H1 (cell line): Measurements from ENCODE around the gene DDI1. TPM values are rescaled to one million over a fixed set of nuclear protein-coding genes. Genes with fewer than 3 reads are reported as not detected.

Source experiments
- CTBP2 ChIP-seq: IDR thresholded peaks from 2 replicates; pipeline ENCODE4 v1.7.0; 2011; ENCODE audit warnings: borderline replicate concordance, mild to moderate bottlenecking, moderate library complexity, mixed read lengths, low read length; ENCODE audit not compliant: insufficient read depth, insufficient read length
- GTF2F1 ChIP-seq: IDR thresholded peaks from 2 replicates; pipeline ENCODE4 v1.6.1; 2012; ENCODE audit warnings: low read depth, low read length, improper control_type of control experiment, borderline replicate concordance
- KDM1A ChIP-seq: fragments of 200-600, 300-600 bp; sonication (generic); IDR thresholded peaks from 2 replicates; pipeline ENCODE4 v1.7.1; 2016; ENCODE audit warnings: mild to moderate bottlenecking, low read length, borderline replicate concordance
- KDM5A ChIP-seq: fragments of 200-600 bp; IDR thresholded peaks from 2 replicates; pipeline ENCODE4 v1.7.1; 2012; ENCODE audit warnings: mild to moderate bottlenecking, low read length, inconsistent platforms, mixed read lengths
- MAFK ChIP-seq: IDR thresholded peaks from 2 replicates; pipeline ENCODE4 v1.6.1; 2012; ENCODE audit warnings: low read depth, mild to moderate bottlenecking, improper control_type of control experiment, low read length
- POU5F1 ChIP-seq: IDR thresholded peaks from 2 replicates; pipeline ENCODE4 v1.6.1; 2011; ENCODE audit warnings: low read depth, mild to moderate bottlenecking, low read length, moderate library complexity
- RFX5 ChIP-seq: IDR thresholded peaks from 2 replicates; pipeline ENCODE4 v1.6.1; 2011; ENCODE audit warnings: low read depth, low read length, improper control_type of control experiment, borderline replicate concordance
- polyA plus RNA-seq, 7 experiments: library from polyadenylated mRNA; depleted of rRNA in 3 of 7; stranded (reverse) in 5 of 7; unstranded in 2 of 7; fragments of >200 nt in 5 of 7; fragments of 200-250 nt in 2 of 7; gene quantifications; 1 replicate in 5 of 7; 2 replicates in 1 of 7; 4 replicates in 1 of 7; pipeline versions ENCODE4 v1.2.1 to v1.2.3, GENCODE V29; 2011 to 2013; ENCODE audit warnings: missing spikeins in 2 of 7, mixed read lengths in 2 of 7
- total RNA-seq: library from RNA; stranded (reverse); fragmentation: NEBNext Ultra II Directional; extraction: Animal tissue kit (Norgen Biotek cat#: 25700); gene quantifications from 2 replicates; pipeline ENCODE4 v1.2.1, GENCODE V29; 2021
- TF ChIP-seq, protein P1 (sequence below): fragments of 300-600 bp; sonication (generic); IDR thresholded peaks from 2 replicates; pipeline ENCODE4 v1.7.1; 2012; ENCODE audit warnings: low read length, moderate library complexity, mild to moderate bottlenecking, inconsistent platforms; ENCODE audit not compliant: insufficient replicate concordance
- TF ChIP-seq, protein P2 (sequence below), 3 experiments: IDR thresholded peaks; 1 replicate in 2 of 3; 2 replicates in 1 of 3; pipeline versions ENCODE4 v1.5.1 to v1.6.1; 2011; ENCODE audit warnings: low read length in 3 of 3, mild to moderate bottlenecking in 3 of 3, inconsistent platforms in 2 of 3, low read depth in 1 of 3, moderate library complexity in 1 of 3; ENCODE audit not compliant: insufficient read depth in 1 of 3; ENCODE audit errors: control extremely low read depth in 1 of 3

DDI1 gene
- total and polyA plus RNA-seq, 2 of the 8 experiments (the other 6 are each of a cell fraction or from before 2014, with no cell fraction given), result not detected

DNA sequence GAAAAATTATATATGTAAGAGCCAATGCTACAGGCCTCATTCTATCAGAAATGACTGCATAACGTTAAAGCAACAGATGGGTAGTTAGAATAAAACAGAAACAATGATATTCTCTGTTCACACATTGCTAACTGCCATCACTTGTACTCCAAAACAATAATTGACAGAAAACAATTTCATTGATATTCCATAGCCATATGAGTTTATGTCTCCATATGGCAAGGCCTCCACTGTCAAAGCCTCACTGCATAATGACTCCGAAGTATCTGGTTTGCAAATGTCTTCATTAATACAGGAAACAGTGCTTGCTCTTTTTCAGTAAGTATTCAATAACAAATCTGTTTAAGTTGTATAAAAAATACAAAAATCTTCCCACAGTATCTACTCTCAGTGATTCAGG, 9.9 kb downstream of the DDI1 start (continued):
- TF ChIP-seq, protein P1, sequence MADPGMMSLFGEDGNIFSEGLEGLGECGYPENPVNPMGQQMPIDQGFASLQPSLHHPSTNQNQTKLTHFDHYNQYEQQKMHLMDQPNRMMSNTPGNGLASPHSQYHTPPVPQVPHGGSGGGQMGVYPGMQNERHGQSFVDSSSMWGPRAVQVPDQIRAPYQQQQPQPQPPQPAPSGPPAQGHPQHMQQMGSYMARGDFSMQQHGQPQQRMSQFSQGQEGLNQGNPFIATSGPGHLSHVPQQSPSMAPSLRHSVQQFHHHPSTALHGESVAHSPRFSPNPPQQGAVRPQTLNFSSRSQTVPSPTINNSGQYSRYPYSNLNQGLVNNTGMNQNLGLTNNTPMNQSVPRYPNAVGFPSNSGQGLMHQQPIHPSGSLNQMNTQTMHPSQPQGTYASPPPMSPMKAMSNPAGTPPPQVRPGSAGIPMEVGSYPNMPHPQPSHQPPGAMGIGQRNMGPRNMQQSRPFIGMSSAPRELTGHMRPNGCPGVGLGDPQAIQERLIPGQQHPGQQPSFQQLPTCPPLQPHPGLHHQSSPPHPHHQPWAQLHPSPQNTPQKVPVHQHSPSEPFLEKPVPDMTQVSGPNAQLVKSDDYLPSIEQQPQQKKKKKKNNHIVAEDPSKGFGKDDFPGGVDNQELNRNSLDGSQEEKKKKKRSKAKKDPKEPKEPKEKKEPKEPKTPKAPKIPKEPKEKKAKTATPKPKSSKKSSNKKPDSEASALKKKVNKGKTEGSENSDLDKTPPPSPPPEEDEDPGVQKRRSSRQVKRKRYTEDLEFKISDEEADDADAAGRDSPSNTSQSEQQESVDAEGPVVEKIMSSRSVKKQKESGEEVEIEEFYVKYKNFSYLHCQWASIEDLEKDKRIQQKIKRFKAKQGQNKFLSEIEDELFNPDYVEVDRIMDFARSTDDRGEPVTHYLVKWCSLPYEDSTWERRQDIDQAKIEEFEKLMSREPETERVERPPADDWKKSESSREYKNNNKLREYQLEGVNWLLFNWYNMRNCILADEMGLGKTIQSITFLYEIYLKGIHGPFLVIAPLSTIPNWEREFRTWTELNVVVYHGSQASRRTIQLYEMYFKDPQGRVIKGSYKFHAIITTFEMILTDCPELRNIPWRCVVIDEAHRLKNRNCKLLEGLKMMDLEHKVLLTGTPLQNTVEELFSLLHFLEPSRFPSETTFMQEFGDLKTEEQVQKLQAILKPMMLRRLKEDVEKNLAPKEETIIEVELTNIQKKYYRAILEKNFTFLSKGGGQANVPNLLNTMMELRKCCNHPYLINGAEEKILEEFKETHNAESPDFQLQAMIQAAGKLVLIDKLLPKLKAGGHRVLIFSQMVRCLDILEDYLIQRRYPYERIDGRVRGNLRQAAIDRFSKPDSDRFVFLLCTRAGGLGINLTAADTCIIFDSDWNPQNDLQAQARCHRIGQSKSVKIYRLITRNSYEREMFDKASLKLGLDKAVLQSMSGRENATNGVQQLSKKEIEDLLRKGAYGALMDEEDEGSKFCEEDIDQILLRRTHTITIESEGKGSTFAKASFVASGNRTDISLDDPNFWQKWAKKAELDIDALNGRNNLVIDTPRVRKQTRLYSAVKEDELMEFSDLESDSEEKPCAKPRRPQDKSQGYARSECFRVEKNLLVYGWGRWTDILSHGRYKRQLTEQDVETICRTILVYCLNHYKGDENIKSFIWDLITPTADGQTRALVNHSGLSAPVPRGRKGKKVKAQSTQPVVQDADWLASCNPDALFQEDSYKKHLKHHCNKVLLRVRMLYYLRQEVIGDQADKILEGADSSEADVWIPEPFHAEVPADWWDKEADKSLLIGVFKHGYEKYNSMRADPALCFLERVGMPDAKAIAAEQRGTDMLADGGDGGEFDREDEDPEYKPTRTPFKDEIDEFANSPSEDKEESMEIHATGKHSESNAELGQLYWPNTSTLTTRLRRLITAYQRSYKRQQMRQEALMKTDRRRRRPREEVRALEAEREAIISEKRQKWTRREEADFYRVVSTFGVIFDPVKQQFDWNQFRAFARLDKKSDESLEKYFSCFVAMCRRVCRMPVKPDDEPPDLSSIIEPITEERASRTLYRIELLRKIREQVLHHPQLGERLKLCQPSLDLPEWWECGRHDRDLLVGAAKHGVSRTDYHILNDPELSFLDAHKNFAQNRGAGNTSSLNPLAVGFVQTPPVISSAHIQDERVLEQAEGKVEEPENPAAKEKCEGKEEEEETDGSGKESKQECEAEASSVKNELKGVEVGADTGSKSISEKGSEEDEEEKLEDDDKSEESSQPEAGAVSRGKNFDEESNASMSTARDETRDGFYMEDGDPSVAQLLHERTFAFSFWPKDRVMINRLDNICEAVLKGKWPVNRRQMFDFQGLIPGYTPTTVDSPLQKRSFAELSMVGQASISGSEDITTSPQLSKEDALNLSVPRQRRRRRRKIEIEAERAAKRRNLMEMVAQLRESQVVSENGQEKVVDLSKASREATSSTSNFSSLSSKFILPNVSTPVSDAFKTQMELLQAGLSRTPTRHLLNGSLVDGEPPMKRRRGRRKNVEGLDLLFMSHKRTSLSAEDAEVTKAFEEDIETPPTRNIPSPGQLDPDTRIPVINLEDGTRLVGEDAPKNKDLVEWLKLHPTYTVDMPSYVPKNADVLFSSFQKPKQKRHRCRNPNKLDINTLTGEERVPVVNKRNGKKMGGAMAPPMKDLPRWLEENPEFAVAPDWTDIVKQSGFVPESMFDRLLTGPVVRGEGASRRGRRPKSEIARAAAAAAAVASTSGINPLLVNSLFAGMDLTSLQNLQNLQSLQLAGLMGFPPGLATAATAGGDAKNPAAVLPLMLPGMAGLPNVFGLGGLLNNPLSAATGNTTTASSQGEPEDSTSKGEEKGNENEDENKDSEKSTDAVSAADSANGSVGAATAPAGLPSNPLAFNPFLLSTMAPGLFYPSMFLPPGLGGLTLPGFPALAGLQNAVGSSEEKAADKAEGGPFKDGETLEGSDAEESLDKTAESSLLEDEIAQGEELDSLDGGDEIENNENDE, result no peak
- TF ChIP-seq CTBP2 (no peak), KDM5A (no peak), POU5F1 (no peak), RFX5 (no peak), KDM1A (no peak), MAFK (no peak), GTF2F1 (no peak)
- TF ChIP-seq, protein P2, sequence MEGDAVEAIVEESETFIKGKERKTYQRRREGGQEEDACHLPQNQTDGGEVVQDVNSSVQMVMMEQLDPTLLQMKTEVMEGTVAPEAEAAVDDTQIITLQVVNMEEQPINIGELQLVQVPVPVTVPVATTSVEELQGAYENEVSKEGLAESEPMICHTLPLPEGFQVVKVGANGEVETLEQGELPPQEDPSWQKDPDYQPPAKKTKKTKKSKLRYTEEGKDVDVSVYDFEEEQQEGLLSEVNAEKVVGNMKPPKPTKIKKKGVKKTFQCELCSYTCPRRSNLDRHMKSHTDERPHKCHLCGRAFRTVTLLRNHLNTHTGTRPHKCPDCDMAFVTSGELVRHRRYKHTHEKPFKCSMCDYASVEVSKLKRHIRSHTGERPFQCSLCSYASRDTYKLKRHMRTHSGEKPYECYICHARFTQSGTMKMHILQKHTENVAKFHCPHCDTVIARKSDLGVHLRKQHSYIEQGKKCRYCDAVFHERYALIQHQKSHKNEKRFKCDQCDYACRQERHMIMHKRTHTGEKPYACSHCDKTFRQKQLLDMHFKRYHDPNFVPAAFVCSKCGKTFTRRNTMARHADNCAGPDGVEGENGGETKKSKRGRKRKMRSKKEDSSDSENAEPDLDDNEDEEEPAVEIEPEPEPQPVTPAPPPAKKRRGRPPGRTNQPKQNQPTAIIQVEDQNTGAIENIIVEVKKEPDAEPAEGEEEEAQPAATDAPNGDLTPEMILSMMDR (IDR thresholded peaks at IDR 0.05; ENCODE audit: control extremely low read depth in 1 of 3, insufficient read depth in 1 of 3, low read depth in 1 of 3, low read length in 3 of 3), result no peak
